Measurements from ENCODE around the gene OSMR.

OSMR gene
- total RNA-seq, result 0 reads per million in 2 donors

DNA sequence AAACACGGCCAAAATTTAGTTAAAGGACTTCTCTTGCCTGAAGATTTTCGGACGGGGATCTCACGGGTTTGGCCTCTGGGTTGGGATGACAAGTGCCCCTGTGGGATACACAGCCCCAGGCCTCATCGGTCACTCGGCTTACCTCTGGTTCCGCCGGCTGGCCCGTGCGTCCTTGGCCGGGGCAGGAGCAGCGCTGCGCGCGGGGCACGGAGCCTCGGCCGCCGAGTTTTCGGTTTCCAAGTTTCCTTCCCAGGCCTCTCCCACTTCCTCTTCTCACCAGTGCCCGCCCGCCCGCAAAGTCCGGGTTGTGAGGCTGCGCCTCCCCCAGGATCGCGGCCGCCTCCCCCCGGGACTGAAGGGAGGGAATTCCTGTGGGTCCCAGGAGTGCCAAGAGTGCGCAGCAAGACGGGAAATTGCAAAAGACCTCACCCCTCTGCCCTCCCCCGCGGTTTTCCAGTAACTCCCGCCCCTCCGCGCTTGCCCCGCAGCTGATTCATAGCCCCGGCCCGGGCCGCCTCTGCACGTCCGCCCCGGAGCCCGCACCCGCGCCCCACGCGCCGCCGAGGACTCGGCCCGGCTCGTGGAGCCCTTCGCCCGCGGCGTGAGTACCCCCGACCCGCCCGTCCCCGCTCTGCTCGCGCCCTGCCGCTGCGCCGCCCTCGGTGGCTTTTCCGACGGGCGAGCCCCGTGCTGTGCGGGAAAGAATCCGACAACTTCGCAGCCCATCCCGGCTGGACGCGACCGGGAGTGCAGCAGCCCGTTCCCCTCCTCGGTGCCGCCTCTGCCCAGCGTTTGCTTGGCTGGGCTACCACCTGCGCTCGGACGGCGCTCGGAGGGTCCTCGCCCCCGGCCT lies at the start of gene OSMR:
Gene OSMR (plus strand): TSS at position 487 of the 853 bp plus-strand sequence. CDS start 23,033 bp downstream, outside the sequence.
- no peak for DNase-seq

DNA sequence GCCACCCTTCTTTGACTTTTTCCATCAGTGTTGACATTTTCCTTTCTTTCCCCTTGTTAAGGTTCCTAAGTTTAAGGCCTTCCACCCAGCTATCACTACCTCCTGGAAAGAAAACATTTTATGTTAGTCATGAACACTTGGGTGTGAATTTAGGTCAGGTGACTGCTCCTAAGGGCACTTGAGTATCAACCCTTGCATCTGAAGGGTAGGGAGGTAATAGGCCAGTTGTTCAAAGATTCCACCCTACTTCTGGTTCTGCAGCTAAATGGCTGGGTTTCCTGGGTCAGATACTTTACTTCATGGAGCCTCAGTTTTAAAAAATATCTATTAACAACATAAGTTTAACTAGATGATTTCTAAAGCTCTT lies 49.1 kb upstream of the OSMR start:
- no peak for DNase-seq

DNA sequence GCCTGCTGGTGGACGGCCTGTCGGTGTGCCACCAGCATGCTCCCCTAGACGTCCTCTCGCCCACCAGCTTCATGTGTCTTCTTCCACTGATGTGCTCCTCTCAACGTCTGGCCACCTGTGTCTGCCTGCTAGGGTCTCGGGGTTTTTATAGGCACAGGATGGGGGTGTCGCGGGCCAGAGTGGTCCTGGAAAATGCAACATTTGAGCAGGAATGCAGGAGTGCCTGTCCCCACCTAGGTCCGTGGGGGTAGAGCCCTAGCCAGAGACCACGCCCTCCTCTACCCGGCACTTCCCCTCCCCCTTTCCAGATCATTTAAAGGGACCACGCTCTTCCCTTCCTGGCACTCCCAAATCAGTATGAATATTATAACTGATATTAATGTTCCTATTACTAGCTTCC lies 48.0 kb upstream of the OSMR start:
- no peak for DNase-seq

DNA sequence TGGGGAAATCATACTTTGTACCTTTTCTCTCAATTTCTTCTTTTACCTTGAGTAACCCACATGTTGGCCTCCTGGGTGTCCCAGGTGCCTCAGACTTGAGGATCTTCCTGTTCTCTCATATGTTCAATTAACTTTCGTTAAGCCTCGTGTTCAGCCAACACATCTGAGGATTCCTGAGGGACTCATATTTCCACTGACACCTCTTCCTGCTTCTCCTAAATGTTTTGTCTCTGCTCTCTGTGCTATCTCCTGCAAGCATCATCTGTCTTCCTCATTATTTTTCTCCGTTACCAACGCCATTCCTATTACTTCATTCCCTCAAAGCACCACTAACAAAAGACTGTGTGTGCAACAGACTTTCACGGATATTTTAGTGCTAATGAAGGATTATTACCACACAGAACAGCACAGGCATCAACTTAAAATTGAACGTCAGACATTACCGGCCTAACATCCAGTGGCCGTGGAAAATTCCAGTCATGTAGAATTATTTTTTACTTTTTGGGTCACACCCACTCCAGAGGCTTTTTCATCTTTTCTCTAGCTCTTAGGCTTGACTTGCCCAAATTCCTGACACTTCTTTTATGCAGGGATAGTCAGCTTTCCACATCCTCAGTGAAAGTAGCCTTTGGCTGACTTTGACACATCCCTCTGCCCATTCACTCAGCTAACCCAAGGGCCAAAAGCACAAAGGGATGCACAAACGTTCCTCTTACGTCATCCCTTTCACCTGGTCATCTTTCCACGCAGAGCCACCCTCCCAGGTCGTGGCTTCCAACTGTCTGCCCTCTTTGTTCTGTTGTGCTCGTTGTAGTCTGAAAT lies 46.0 kb upstream of the OSMR start:
- no peak for DNase-seq

DNA sequence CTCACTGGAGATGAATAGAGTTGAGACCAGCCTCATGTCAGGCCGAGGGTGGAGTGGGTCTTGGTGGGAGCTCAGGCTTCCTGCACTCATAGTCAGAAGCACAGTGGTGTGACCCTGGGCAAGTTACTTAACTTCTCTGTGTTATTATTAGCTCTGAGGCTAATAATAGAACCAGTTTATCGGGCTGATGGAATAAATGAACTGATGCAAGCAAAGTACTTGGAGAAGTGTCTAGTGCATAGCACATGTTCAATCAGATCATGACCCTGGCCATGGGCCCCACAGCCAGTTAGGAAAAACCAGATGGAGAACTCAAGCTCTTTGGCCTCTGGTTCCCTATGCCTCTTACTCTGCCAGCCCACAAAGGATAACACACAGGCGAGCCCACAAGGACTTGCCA lies 45.3 kb upstream of the OSMR start:
- no peak for DNase-seq

DNA sequence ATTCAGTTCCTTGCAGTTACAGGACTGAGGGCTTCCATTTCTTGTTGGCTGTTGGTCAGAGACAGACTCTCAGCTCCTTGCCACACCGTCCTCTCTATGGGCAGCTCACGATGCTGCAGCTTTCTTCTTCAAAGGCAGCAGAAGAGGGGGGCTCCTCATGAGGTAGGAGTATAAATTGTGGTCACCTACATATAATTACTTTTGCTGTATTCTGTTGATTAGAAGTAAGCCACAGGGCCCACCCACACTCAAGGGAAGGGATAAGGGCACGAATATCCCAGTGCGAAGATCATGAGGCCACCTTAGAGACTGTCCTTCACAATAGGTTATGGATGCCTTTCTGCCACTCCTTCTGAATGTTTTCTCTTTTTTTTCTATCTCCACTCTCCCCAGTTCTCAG lies 43.7 kb upstream of the OSMR start:
- no peak for DNase-seq

DNA sequence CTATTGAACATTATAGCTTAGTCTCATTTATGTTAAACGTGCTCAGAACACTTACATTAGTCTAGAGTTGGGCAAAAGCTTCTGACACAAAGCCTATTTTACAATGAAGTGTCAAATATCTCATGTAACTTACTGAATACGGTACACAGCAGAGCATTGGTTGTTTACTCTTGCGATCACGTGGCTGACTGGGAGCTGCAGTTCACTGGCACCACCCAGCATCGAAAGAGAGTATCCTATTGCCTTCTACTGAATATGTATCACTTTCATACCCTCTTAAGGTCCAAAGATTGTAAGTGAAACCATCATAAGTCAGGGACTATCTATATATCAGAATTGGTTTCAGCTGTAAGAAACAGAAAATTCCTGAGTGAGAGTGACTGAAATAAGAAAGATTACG lies 42.6 kb upstream of the OSMR start:
- no peak for DNase-seq

DNA sequence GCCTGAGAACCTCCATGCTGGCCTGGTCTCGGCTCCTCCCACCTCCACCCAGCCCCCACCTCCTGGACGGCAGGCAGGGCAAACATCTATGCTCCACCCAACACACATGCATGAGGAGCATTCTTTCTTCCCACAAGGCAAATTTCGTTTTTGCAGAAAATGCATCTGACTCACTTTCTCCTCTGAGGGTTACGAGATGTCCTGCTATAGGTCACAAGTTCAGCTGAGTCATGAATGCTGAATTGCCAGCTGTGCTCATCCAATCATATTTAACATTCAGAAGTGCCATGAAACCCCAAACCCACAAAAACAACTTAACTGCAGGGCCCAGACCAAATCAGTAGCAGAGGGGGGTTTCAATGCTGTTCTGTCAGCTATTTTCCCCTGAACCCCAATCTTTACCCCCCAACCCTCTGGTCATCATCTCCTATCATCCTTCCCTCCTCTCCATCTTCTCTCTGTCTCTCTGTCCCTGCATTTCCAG lies 39.0 kb upstream of the OSMR start:
- DNase-seq, result no peak

DNA sequence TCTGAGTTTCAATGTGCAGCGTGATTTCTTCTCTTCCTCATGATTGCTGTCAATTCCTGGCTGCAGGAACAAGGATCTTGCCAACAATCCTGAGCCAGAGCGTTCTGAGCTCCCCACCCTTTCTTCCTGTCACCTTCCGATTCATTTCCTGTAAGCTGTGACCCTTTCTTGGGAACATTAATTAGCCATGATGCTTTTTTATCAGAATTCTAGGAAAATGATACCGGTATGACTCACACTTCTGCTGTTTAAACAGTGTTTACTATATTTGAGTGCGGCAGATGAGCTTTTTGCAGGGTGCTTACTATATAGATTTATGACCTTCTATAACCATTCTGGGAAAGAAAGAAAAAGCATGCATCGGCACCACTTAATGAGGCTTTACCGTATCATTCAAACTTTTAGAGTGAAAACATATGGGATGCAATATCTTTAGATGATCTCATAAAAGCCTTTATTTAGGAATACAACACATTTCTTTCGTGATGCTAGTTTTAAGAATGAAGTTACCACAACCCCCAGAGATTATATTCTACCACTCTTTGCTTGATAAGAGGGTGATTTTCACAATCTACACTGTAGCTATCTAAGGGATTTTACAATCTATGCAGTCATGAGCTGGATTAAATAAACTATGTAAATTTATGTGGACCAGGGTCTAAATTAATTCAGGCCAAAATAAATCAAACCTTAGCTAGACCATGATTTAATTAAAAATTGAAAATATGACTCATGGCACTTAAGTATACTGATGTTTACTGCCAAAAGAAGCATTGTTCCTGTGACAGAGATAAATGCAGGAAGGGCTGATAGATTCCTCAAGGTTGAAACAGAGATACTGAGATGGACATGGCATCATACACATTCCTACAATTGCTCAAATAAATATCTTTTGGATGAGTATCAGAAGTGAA lies 38.0 kb upstream of the OSMR start:
- DNase-seq, result no peak

DNA sequence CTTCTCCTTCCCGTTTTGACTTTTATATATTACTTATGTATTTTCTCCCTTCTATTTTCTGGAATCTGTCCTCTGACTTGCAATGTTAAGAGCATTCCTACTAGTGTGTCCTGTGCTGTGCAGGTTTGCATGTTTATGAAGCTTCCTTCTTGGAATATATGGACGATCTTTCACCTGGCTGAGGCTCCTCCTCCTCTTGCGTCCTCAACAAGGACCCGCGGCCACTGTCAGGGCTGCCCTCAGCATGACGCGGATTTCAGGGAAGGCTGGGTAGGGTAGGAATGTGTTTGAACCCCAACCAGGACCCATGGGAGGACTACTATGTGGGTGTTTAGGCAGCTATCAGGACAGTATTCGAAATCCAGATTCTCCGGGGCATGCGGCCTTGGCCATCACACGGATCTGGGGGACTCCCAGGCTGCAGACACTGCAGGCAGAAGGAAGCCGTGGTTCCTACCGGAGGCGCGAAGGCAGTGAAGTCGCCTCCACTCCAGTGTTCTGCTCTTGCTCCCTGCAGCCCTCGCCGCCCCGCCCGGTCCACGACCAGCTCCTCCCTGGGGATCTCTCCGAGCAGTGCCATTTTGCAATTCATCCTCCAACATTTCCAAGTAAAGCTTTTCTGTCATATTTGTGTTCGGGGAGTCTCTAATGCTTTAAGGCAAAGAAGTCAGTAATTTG lies 37.0 kb upstream of the OSMR start:
- no peak for DNase-seq

DNA sequence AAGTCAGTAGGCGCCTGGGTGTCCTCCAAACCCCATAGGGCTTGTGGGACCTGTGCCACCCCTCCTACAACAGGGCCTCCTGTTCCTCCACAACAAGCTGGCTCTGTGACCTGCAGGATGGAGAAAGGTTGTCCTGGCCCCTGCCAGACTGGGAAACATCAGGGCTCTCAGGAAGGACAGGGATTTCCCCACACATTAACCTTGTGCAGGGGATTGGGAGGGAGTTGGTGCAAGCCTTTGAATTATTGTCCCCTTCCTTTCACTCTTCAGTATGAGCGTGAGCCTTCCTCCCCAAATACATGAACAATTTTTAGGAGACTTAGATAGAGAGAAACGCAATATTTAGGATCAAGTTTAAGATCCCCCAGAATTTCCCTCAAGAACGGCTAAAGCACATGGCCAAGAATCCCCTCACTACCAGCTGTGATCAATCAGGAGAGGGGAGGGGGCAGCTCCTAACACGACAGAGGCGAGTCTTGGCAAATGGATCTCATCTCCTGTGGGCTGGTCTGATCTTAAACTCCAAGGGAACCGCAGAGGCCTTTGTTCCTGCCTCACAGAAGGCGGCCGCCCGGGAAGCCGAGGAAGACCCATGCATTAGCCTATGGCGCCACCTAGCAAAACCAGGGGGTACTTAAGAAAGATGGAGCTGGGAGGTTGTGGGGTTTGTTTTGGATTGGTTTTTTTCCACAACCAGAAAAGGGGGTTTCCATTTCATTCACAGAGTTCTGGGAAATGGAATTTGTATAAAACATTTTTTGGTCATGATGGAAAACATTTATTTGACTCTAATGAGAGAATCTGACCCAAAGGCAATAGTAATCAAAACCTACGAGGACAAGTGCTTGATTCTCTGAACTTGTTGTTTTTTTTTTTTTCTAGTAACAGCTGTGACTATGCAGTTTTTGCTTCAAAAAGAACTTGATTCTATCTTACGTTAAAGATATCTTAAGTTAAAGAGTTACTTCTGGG lies 36.1 kb upstream of the OSMR start:
- DNase-seq, result no peak

DNA sequence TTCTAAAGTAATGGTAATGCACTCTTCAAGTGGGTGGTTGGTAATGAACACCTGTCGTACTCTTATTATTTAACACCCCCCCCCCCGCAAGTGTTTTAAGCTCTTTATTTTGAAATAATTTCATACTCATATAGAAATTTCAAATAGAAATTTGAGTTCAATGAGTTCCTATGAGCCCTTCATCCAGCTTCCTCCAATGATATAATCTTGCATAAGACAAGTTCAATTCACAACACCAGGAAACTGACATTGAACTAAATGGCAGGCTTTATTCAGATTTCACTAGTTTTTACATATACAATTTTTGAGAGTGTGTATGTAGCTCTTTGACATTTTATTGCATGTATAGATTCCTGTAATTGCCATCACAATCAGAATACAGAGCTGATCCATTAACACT lies 30.9 kb upstream of the OSMR start:
- DNase-seq, result no peak

DNA sequence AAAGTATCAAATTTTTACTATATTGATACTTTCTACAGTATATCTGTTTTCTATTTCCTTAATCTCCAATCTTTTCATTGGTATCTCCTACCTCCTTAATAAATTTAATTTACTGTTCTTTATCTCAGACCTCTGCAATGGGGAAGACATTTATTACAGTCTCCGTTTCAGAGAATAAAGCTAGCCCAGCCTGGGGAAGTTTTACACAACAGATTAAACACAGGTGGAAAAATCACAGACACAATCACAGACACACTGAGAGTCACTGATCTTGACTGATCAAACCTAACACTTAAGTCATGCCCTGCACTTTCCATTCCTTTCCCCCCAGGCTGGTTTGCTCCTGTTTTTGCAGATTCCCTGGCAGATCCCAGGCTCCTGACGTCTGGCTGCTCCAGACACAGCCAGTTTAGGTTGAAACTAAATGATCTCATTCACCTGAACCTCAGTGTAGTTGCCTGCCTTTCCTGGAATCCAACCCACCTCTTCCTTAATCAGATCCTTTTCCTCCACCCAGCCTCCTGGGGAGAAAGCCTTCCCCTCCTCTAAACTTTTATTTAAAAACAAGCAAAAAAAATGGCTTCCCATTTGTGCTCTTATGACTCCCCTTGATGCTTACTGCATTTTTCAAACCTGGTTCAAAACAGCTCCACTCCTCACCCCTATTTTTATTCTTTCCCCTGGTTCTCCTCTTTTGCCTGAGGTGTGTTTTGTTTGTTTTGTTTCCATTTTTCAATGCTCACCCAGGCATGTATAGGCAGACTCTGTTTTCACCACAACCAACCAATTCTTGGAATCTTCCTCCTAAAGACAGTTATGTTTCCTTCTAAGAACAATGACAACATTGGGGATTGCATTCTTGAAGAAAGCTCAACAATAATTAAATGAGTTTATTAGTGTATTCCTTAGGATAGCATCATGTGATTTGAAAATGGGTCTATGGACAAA lies 29.5 kb upstream of the OSMR start:
- no peak for DNase-seq

DNA sequence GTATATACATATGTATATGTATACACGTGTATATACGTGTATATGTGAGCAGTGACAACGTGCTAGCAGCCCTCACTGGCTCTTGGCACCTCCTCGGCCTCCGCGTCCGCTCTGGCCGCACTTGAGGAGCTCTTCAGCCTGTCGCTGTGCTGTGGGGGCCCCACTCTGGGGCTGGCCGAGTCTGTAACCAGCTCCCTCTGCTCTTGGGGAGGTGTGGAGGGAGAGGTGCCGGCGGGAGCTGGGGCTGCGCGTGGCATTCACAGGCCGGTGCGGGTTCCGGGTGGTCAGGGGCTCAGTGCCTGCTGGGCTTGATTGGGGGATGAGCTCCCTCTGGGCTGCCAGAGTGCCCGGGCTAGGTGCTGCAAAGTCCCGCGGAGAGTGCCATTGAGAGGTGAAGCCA lies 24.1 kb upstream of the OSMR start:
- no peak for DNase-seq

DNA sequence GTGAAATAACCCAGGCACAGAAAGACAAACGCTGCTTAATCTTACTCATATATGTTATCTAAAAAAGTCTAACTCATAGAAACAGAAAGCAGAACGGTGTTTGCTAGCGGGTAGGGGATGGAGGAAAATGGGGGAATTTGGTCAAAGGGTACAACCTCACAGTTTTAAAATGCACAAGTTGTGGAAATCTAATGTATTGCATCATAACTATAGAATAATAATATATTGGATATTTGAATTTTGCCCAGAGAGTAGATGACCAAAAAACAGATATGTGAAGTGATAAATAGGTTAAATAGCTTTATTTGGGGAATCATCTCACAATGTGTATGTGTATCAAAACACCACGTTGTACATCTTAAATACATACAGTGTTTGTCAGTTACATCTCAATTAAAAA lies 22.3 kb upstream of the OSMR start:
- no peak for DNase-seq

DNA sequence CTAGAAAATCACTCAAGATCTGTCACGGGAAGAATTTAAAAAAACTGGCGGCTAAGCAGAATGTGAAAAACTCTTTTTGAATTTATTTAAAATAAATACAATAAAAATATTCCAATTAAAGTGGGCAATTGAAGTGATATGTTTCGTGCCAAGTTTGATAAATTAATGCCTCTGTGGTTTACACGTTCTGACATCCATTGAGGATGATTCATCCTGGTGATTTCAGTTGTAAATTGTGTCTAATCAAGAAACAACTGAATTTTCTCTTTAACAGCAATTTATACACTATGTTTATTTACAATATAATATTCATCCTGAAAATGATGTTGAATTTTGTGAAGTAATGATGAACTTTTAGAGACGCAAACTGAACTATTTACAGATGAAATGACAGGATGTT lies 21.0 kb upstream of the OSMR start:
- DNase-seq, result no peak

DNA sequence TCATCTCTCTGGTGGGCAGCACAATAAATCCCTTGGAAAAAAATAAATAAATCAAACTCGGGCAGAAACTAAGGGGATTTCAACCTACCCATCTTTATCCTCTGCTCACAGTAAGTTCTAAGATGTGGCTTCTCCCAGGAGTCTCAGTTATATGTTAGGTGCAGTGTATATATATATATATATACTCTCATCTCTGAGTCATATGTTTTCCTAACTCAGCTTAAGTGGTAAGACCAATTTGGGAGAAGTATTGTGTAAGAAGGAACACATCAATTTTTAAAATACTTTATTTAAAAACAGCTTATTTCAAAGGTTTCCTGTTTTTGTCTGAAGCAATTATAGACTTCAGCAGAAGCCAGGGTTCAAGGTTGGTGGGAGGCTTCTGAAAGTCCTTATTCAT lies 20.3 kb upstream of the OSMR start:
- no peak for DNase-seq

DNA sequence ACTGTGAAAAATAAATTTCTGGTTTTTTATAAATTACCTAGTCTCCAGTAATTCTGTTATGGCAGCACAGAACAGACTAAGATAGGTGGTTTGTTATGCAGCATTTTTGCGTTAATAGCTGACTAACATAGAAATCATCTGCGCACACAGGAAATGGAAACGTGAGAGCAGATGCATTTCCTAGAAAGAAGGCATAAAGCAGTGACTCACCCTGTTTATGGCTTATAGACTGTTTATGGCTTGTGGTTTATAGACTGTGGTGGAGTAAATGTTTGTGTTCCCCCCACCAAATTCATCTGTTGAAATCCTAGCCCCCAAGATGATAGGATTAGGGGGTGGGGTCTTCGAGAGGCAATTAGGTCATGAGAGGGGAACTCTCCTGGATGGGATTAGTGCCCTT lies 18.3 kb upstream of the OSMR start:
- no peak for DNase-seq

DNA sequence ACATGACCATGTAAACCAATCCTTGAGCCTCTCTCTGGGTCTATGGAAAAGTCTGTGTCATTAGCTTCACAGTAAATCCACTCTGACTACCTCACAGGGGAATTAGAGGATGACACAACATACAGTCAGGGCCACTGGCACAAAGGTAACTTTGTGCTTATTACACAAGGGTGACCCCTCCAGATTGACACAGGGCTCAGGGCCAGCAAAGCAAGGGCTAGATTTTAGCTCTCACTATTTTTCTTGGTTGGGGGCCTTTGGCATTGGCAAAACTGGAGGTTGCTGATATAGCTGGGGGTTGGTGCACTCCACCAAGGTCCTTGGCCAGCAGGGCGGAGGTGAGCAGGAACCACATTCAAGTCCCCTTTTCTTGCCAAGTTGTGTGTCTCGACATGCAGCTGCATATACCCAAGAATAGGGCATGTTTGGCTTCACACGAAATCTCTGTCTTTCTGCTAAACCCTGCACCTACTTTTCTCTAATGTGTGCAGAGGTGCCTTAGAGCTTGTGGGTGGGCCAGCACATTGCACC lies 15.2 kb upstream of the OSMR start:
- no peak for DNase-seq

DNA sequence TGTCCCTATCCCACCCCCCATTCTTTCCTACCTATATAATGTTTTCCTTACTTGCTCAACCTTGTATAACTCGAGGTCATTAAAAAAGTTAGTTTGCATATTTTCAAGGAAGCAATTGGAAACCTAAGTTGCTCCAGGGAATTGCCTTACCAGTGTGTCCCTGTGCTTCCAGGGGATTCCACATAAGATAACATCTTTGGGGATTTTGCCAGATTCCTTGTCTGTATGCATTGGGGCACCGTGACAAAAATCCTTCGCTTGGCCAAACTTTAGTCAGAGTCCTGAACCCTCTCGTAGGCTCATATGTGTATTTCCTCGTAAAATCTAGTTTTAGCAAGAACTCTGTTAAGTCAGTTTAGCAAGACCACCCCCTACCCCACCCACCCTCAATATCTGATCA lies 14.7 kb upstream of the OSMR start:
- DNase-seq, result no peak
